Fibroblast of lung (primary cell): ENCODE measurements around the gene ACP4. TPM values are rescaled to one million over a fixed set of nuclear protein-coding genes. Genes with fewer than 3 reads are reported as not detected.

ENCODE experiments used
- DNase-seq, 2 donors: peaks; one replicate each; pipeline versions ENCODE4 v3.0.0 to v3.0.0-alpha.2; 2010; ENCODE audit warnings: low read depth in 2 of 2
- H2AFZ ChIP-seq: 2 replicates; pipeline ENCODE4 v1.5.1; 2012; ENCODE audit warnings: low read length, control low read depth, inconsistent platforms
- H3K27ac ChIP-seq: 2 replicates; pipeline ENCODE4 v1.5.1; 2011; ENCODE audit warnings: low read length, control low read depth; ENCODE audit not compliant: insufficient read depth
- H3K27me3 ChIP-seq: 2 replicates; pipeline ENCODE4 v1.5.1; 2011; ENCODE audit warnings: mild to moderate bottlenecking, low read length; ENCODE audit not compliant: control insufficient read depth, insufficient read depth
- H3K36me3 ChIP-seq: 2 replicates; pipeline ENCODE4 v1.5.1; 2011; ENCODE audit warnings: low read length; ENCODE audit not compliant: control insufficient read depth, insufficient read depth
- H3K4me1 ChIP-seq: 2 replicates; pipeline ENCODE4 v1.5.1; 2011; ENCODE audit warnings: low read length; ENCODE audit not compliant: control insufficient read depth, insufficient read depth; ENCODE audit errors: extremely low read depth
- H3K4me2 ChIP-seq: 2 replicates; pipeline ENCODE4 v1.5.1; 2011; ENCODE audit warnings: low read length, control low read depth; ENCODE audit not compliant: insufficient read depth; ENCODE audit errors: extremely low read depth
- H3K4me3 ChIP-seq, 4 experiments: fragments of 200-600 bp in 1 of 4; sonication (generic) in 1 of 4; replicated peaks in 1 of 4; 2 replicates each; pipeline ENCODE4 v1.5.1; 2011 to 2016; ENCODE audit warnings: low read length in 4 of 4, low read depth in 3 of 4, mild to moderate bottlenecking in 3 of 4, control low read depth in 2 of 4, inconsistent platforms in 1 of 4, mixed read lengths in 1 of 4; ENCODE audit not compliant: insufficient read depth in 1 of 4; ENCODE audit errors: control extremely low read depth in 1 of 4
- H3K79me2 ChIP-seq: 2 replicates; pipeline ENCODE4 v1.5.1; 2012; ENCODE audit warnings: mild to moderate bottlenecking, low read length, inconsistent platforms; ENCODE audit not compliant: control insufficient read depth, insufficient read depth
- H3K9ac ChIP-seq: 2 replicates; pipeline ENCODE4 v1.5.1; 2011; ENCODE audit warnings: mild to moderate bottlenecking, low read length, control low read depth; ENCODE audit not compliant: insufficient read depth
- H3K9me3 ChIP-seq: 2 replicates; pipeline ENCODE4 v1.5.1; 2012; ENCODE audit warnings: low read depth, low read length; ENCODE audit not compliant: control insufficient read depth, insufficient read depth
- H4K20me1 ChIP-seq: 2 replicates; pipeline ENCODE4 v1.5.1; 2011; ENCODE audit warnings: low read length; ENCODE audit not compliant: control insufficient read depth, insufficient read depth; ENCODE audit errors: extremely low read depth
- EZH2 ChIP-seq: IDR thresholded peaks from 2 replicates; pipeline ENCODE4 v1.5.1; 2012; ENCODE audit warnings: low read length, control low read depth, mild to moderate bottlenecking; ENCODE audit errors: missing control alignments
- polyA plus RNA-seq, 2 donors: library from polyadenylated mRNA; depleted of rRNA in 1 of 2; stranded (reverse) in 1 of 2; unstranded in 1 of 2; fragments of >200 nt; gene quantifications; 2 replicates each; pipeline ENCODE4 v1.2.1, GENCODE V29; 2011 to 2012; ENCODE audit warnings: missing spikeins in 1 of 2
- total RNA-seq: library from RNA; depleted of rRNA; stranded (reverse); fragments of >200 nt; gene quantifications from 2 replicates; pipeline ENCODE4 v1.2.1, GENCODE V29; 2014
- TF ChIP-seq, protein P1 (sequence below), 2 donors: IDR thresholded peaks in 1 of 2; conservative IDR thresholded peaks in 1 of 2; 1 replicate in 1 of 2; 2 replicates in 1 of 2; pipeline ENCODE4 v1.5.1; 2011 to 2012; ENCODE audit warnings: low read length in 2 of 2, control low read depth in 1 of 2, inconsistent platforms in 1 of 2, low read depth in 1 of 2, mild to moderate bottlenecking in 1 of 2

Gene ACP4
- total and polyA plus RNA-seq, 2 donors (not counting 1 experiment from before 2014, with no cell fraction given), result not detected

DNA sequence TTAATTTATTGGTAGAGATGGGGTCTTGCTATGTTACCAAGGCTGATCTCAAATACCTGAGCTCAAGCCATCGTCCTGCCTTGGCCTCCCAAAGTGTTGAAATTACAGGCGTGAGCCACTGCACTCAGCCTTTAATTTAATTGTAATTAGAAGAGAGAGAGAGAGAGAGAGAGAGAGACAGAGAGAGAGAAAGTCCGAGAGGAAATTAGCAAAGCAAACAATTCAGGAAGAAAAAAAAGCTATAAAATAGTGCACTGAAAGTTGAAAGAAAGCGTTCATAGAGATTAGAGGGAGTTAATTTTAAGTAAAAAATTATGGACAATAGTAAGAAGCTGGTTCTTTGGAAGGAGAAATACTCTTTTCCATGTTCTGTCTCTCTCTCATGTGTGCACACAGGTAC lies 13.0 kb upstream of the ACP4 start:
- H4K20me1 ChIP-seq, result no peaks in the 10 kb centered on the region

DNA sequence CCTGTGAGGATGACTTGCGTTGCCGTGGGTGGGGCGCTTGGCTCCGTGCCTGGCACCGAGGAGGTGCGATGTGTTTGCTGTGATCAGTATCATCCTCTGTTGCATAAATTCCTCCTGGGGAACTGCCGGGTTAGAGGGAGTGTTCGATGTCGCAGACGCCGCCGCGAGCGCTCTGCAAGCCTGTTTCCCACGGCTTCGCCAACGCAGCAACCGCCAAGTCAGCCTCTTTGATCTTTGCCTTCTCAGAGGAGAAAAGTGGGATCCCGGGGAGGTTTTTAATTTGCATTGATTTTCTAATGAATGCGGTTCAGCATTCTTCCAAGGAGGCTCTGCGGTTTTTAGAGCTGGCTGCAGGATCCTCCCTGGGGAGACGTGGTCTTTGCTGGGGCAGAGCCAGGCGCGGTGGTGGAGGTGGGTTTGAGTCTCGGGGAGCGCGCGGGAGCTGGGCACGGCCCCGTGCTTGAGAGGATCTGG lies 12.3 kb upstream of the ACP4 start:
- Histone ChIP-seq H3K4me1 (no peaks in the 10 kb centered on the region), H3K9ac (no peak overlapping the region), H3K9me3 (no peaks in the 10 kb centered on the region), H3K27me3 (peaks cover 14% of the 10 kb centered on the region), H4K20me1 (no peaks in the 10 kb centered on the region), H3K4me2 (no peak overlapping the region), H3K36me3 (no peaks in the 10 kb centered on the region), H2AFZ (no peak overlapping the region), H3K4me3 (no peak overlapping the region), H3K79me2 (no peaks in the 10 kb centered on the region), H3K27ac (no peak overlapping the region)
- TF ChIP-seq, protein P1, sequence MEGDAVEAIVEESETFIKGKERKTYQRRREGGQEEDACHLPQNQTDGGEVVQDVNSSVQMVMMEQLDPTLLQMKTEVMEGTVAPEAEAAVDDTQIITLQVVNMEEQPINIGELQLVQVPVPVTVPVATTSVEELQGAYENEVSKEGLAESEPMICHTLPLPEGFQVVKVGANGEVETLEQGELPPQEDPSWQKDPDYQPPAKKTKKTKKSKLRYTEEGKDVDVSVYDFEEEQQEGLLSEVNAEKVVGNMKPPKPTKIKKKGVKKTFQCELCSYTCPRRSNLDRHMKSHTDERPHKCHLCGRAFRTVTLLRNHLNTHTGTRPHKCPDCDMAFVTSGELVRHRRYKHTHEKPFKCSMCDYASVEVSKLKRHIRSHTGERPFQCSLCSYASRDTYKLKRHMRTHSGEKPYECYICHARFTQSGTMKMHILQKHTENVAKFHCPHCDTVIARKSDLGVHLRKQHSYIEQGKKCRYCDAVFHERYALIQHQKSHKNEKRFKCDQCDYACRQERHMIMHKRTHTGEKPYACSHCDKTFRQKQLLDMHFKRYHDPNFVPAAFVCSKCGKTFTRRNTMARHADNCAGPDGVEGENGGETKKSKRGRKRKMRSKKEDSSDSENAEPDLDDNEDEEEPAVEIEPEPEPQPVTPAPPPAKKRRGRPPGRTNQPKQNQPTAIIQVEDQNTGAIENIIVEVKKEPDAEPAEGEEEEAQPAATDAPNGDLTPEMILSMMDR (conservative IDR thresholded peaks at IDR 0.05 in 1 of 2, IDR thresholded peaks at IDR 0.05 in 1 of 2; ENCODE audit: low read depth in 1 of 2, low read length in 2 of 2), result no peak
- no peak for TF ChIP-seq EZH2
- DNase-seq, result no peak

More for the DNA sequence above, 13.0 kb upstream of the ACP4 start:
- TF ChIP-seq EZH2, result no peak
- TF ChIP-seq, protein P1 (conservative IDR thresholded peaks at IDR 0.05 in 1 of 2, IDR thresholded peaks at IDR 0.05 in 1 of 2; ENCODE audit: low read depth in 1 of 2, low read length in 2 of 2), result no peak
- no peaks in the 10 kb centered on the region for H3K4me1 ChIP-seq
- peaks cover 14% of the 10 kb centered on the region for H3K27me3 ChIP-seq
- no peaks in the 10 kb centered on the region for H3K79me2 ChIP-seq
- DNase-seq, result no peak
- no peak overlapping the region for H3K4me2 ChIP-seq
- H2AFZ ChIP-seq, result no peak overlapping the region
- no peak overlapping the region for H3K27ac ChIP-seq
- H3K4me3 ChIP-seq, result no peak overlapping the region
- H3K36me3 ChIP-seq, result no peaks in the 10 kb centered on the region
- H3K9ac ChIP-seq, result no peak overlapping the region
- H3K9me3 ChIP-seq, result no peaks in the 10 kb centered on the region

DNA sequence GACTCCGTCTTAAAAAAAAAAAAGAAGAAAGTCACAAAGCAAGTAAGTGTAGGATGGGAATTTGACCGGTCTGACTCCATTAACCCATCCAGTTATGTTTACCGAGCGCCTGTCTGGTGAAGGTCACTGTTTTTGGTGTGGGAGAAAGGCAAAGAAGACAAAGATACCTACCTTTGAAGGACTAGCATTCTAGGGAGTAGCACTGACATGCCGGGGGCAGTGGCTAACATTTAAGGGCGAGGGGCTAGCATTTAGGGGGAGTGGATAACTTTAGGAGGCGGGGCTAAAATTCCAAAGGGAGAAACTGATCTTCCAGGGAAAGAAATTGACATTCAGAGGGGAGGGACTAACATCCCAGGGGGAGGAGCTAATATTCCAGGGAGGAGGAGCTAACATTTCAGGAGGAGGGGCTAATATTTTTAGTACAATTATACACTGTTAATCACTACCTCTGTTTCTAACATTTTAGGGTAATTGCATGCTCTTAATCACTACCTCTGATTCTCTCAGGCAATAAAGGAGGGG lies 11.2 kb upstream of the ACP4 start:
- Histone ChIP-seq H3K9me3 (no peaks in the 10 kb centered on the region), H3K4me1 (no peaks in the 10 kb centered on the region), H3K79me2 (no peaks in the 10 kb centered on the region), H3K4me2 (no peak overlapping the region), H3K27ac (no peak overlapping the region), H4K20me1 (no peaks in the 10 kb centered on the region), H3K9ac (no peak overlapping the region), H2AFZ (no peak overlapping the region), H3K36me3 (no peaks in the 10 kb centered on the region), H3K4me3 (no peak overlapping the region), H3K27me3 (peaks cover 14% of the 10 kb centered on the region)
- TF ChIP-seq, protein P1 (conservative IDR thresholded peaks at IDR 0.05 in 1 of 2, IDR thresholded peaks at IDR 0.05 in 1 of 2; ENCODE audit: low read depth in 1 of 2, low read length in 2 of 2), result no peak
- TF ChIP-seq EZH2, result no peak
- DNase-seq, result no peak
